HL-60/S4 treated with retinoic acid at 250 ng/mL for 4 days and 3 days (cell line): ENCODE data around the gene FKBP1A.
"Not testable (repeated sequence)": the region's sequence is repeated elsewhere in the genome, so short reads cannot be mapped to it uniquely, and the experiment has no call there.

Source experiments
- in situ Hi-C: fragments of 300-500 bp; cut with MboI; formaldehyde crosslinking; loops from 2 replicates; pipeline ENCODE4 v1.7.0; 2022; ENCODE audit warnings: low sequenced_read_pairs

FKBP1A gene

DNA sequence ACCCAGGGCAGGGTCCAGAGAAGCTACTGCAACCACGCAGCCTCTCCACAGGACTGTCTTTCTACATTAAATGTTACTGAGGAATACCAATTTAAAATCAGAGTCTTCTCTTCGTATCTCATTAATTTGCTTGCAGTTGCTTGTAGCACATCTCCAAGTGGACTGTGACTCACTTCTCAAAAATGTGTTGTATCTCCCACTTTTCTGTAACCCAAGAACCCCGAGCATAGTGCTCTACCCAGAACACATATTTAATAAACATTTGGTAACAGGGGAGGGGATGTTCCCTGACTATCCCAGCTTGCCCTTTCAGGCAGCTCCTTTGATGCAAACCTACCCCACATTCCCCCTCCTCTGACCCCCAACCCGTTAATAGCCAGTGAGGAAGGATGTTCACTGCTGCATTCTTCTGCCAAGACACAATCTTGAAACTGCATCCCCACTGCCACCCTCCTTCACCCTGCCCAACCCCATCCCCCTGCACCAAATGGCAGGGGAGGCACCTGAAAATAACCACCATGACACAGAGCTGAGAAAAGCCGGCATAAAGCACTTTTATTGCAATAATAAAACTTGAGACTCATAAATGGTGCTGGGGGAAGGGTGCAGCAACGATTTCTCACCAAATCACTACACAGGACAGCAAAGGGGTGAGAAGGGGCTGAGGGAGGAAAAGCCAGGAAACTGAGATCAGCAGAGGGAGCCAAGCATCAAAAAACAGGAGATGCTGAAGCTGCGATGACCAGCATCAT, 24.2 kb downstream of the FKBP1A start:
- in situ Hi-C loops = no loop called here

DNA sequence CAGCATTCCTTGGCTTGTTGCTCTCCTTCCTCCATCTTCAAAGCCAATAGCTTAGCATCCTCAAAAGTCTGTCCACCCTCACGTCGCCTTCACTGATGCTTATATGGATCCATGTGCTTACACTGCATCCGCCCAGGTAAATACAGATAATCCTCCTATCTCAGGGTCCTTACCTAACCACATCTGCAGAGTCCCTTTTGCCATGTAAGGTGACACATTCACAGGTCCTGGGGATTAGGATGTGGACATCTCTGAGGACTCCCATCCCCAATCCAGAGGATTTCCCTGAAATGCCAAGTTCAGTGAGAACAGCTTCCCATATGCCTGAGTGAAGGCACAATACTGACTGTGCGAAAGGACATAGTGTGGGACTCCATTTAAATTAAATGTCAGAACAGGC, 25.4 kb downstream of the FKBP1A start:
- in situ Hi-C loops = no loop called here

DNA sequence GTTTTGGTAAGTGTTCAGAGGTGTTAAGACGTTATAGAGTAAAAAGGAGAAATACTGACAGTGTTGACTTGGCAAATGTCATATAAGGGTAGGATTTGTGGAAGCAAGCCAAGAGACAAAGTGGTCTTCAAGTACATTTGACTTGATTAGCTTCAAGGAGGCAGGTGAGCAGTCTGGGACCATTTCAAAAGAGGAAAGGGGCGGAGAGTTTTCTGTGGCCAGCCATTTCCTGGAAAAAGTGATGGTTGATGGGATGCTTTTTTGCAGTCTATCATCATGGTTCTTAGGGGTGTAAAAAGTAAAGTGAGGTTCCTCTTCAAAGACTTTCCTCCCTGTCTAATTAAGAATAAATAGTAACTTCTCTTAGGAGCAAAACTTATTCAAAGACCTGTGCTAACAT, 28.7 kb downstream of the FKBP1A start:
- in situ Hi-C loops = no loop called here

DNA sequence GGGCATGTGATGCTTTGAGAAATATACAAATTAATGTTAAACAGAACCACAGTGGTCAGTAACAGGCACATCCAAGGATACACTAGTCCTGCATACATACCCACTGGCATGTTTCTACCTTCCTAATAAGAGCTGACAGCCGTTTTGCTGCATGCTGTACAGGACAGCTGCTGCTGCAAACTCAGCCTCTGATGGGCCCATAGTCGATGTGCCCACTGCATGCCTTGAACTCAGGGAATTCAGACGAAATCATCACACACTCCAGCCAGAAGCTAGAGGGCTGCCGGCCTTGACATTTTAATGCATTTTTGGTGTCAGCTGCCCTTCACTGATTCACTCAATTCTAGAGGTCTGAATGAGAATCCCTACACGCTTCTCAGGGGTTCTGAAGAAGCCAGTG, 29.3 kb downstream of the FKBP1A start:
- in situ Hi-C loops = no loop called here

DNA sequence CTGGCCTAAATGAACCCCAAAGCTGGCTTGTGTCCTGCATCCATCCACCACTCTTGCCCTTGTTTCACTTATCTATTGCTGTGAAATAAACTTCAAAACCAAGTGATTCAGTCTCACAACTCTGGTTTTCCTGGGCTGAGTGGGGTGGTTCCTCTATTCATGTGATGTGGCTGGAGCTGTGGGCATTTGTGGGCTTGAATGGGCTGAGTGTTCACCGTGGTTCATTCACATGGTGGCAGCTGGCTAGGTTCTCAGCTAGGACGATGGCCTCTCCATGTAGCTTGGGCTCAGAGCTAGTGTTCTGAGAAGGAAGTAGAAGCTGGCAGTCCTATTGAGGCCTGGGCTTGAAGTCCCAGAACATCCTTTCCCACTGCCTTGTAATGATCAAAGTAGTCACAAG, 30.4 kb downstream of the FKBP1A start:
- in situ Hi-C loops = no loop called here

DNA sequence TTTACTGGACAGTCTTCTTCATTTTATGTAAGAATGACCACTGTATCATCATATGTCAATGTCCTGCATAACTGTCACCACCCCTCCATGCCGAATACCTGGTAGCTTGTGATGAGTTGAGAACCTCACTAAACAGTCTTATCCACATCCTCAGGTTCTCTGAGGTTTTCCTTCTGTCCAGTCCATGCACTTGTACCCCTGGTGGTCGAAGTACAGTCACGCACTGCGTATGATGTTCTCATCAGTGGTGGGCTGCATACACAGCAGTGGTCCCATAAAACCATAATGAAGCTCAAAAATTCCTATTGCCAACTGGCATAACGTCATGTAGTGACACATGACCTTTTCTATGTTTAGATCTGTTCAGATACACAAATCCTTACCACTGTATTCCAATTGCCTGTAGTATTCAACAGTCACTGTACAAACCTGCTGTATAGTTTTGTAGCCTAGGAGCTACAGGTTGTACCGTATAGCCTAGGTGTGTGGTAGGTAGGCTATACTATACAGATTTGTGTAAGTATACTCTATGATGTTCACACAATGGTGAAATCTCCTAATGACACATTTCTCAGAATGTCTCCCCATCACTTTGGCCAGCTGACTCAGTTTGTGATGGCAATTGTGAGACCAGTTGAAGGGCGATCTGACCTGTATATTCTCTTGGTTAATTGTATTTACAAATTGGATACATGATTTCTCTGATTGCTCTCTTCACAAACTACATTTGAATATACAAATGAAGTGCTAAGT, 32.6 kb downstream of the FKBP1A start:
- in situ Hi-C loops = no loop called here

DNA sequence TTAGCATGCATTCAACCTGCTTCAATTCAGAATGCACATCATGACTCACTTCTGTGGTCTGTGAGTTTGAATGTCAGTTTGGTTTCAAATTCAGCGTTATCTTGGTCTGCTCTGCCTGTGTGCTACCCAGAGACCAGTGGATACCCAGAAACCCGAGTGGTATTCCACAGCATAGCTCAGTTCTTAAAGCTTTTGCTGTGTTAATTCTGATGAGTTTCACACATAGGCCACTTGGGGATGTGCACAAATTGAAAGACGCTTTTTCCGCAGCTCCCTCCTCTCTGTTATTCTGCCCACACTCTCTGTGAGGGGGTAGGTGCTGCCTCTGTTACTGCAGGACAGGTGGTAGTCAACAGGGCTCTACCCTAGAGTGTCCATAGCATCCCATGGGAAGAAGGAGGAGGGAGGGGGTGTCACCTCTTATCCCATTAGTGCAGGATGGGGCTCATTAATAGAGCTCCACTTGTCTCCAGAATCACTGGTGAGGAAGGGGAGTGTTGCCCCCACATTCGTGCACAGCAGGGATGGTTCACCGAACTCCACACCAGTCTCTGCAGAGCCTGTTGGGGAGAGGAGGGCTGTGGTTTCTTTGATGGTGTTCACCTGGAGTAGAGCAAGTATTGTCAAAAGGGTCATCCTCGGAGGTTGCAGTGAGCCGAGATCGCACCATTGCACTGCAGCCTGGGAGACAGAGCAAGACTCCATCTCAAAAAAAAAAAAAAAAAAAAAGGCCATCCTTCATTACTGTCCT, 34.8 kb downstream of the FKBP1A start:
- in situ Hi-C loops = no loop called here

DNA sequence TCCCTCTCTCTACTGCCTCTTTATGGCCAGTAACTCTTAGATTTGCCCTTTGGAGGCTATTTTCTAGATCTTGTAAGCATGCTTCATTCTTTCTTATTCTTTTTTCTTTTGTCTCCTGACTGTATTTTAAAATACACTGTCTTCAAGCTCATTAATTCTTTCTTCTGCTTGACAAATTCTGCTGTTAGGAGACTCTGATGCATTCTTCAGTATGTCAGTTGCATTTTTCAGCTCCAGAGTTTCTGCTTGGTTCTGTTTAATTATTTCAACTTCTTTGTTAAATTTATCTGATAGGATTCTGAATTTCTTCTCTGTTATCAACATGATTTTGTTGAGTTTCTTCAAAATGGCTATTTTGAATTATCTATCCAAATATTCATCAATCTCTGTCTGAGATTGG, 38.9 kb downstream of the FKBP1A start:
- in situ Hi-C loops = no loop called here

DNA sequence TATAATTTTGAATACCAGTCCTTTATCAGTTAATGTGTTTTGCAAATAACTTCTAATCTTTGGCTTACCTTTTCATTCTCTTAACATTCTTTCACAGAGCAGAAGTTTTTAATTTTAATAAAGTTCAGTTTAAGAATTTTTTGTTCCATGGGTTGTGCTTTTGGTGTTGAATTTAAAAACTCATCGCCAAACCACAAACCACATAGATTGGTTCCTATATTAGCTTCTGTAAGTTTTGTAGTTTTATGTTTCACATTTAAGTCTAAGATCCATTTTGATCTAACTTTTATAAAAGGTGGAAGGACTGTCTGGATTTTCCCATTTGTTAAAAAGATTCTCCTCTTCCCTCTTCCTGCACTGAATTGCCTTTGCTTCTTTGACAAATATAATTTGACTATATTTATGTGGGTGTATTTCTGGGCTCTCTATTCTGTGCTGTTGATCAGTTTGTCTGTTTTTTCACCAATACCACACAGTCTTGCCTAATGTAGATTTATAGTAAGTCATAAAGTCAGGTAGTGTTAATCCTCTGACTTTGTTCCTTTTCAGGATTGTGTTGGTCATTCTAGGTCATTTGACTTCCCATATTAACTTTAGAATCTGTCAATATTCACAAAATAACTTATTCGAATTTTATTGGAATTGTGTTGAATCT, 46.4 kb downstream of the FKBP1A start:
- in situ Hi-C loops = no loop called here

DNA sequence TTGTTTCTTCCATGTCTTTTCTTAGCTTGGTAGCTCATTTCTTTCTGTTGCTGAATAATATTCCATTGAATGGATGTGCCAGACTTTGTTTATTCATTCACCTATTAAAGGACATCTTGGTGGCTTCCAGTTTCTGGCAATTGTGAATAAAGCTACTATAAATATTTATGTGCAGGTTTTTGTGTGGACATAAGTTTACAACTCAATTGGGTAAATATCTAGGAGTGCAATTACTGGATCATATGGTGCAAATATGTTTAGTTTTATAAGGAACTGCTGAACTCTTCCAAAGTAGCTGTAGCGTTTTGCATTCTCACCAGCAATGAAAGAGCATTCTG, 47.1 kb downstream of the FKBP1A start:
- in situ Hi-C loops = no loop called here

DNA sequence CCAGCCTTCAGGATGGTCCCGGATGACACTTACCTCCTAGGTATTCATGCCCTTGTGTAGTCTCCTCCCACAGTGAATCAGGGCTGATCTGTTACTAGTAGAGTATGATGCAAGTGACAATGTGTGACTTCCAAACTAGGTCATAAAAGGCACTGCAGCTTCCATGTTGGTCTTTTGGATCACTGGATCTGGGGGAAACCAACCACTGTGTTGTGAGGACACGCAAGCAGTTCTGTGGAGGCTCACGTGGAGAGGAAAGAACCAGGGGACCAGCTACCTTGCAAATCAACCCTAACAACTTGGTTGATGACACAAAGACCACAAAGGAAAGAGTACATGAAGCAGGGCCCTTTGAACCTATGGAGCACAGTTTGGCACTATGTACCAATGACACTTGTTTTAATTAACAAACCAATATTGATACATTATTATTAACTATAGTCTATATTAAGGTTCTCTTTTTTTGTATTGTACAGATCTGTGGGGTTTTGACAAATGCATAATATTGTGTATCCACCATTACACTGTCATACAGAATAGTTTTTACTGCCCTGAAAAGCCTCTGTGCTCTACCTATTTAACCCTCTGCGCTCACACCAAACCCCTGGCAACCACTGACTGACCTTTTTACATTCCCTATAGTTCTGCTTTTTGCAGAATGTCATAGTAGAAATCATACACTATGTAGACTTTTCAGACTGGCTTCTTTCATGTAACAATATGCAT, 47.7 kb downstream of the FKBP1A start:
- in situ Hi-C loops = no loop called here

DNA sequence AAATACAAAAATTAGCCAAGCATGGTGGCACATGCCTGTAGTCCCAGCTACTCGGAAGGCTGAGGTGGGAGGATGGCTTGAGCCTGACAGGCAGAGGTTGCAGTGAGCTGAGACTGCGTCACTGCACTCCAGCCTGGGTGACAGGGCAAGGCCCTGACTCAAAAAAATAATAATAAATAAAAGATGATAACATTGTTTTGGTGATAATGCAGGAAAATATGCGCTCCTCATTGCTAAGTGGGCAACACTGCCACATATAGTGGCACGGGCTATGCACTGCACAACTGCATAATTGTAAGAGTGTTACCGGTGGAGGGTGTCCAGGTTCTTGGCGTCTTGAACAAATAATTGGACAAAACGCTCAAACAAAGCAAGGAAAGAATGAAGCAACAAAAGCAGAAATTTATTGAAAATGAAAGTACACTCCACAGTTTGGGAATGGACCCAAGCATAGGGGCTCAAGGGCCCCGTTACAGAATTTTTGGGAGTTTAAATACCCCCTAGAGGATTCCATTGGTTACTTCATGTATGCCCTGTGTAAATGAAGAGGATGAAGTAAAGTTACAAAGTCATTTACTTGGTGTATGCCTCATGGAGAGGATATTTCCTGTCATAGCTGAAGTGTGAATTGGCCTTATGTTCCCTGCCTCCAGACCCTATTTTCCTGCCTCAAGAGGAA, 49.3 kb downstream of the FKBP1A start:
- in situ Hi-C loops = not testable (repeated sequence)

DNA sequence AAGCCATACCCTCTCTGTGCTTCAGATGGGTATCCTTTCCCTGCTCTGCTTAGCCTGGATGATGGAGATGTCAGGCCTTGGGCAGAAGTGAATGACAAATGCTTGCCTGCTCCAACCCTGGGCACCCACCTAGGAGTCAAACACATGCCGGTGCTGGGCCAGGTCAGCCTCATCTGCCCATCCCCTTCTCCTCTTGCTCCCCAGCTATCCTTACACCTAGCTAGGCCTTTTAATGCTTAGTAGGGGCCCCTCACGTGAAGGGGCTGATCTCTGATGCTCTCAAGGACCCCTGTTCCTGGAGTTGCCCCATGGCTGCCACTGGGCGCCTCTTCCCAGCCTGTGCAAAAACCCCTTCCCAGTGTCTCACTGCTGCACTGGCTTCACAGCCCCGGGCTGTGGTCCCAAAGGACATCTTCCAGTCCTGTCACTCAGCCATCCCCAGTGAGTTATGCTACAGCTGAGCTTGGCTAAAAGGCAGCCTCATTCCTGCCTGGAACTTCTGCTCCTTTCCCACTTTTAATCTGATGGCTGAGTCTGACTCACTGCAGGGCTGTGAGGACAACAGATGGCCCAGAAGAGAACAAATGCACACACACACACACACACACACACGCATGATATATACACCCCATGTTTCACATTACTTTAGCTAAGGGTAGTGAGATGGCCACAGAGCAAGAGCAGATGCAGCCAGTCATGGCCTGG, 51.1 kb downstream of the FKBP1A start:
- in situ Hi-C loops = no loop called here

DNA sequence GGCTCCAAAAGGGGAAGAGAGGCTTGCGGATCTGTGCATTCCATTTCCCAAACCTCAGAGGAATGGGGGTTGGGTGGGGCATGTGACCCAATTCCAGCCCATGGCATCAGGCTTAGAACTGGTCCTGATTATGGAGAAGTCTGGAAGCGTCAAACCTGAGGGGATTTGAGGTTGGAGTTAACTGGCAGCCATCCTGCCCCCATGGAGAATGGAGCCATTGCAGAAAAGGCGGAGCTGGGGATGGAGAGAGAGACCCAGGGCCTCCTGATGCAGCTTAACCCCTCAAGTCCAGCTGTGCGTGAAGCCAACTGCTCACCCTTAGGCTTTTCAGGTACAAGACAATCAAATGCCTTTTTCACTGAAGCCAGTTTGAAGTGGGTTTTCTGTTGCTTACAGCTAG, 54.1 kb downstream of the FKBP1A start:
- in situ Hi-C loops = no loop called here

DNA sequence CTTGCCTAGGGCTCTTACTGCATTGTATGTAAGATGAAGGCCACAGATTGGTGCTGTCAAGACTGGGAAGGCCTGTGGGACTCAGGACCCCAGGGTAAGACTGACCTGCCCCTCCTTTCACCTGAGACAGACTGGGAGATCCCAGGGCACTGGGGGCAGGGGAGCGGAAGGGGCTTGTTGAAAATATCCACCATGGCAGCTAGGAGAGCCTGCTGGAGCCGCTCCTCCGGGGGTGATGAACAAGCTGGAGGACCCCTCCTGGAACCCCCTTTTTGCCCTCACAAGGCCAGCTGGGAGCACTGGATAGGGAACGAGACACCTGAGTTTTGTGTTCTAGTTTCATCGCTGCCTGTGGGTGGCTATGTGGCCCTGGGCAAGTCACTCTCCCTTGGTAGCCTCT, 54.8 kb downstream of the FKBP1A start:
- in situ Hi-C loops = no loop called here

DNA sequence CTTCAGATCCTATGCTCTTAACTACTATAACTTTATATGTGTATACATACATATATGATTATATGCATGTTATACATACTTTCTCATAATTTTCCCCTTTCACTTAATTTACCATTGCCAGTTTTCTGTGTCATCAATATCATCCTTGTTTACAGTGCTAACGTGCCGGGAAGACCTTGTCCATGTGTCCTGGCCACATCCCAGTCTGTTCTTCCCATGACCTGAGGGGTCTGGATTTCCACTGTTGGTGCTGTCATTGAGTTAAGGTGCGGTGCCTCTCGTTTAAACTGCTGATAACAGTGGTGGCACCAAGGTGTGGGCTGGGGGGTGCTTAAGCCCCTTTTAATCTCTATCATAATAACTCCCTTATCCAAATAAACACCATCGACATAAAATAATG, 55.4 kb downstream of the FKBP1A start:
- in situ Hi-C loops = no loop called here

DNA sequence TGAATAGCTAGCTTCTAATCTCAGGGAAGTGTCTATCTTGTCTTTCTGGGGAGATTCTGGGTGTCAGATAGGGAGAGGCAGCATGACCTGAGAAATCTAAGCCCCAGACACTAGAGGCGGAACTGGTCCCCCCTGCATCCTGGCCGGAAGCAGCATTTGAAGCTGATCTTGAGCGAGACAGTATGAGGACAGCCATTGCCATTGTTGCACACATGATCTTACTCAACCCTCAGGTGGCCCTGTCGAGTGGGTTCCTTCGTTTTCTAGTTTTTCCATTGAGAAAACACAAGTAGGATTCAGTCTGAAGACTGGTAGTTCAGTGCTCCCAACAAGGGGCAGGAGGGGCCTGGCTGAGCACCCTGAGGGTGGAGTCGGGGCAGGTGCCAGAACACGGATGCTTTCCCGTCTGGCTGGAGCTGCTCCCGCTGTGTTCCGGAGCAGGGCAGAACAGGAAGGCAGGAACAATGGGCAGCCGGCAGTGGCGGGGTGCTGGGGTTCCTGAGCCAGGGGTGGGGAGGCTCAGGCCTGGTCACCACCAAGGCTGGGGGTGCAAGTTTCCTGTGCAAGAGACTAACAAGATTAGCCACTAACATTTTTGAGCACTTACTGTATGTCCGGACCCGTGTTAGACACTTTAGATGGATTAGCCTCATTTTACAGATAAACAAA, 56.0 kb downstream of the FKBP1A start:
- in situ Hi-C loops = no loop called here

DNA sequence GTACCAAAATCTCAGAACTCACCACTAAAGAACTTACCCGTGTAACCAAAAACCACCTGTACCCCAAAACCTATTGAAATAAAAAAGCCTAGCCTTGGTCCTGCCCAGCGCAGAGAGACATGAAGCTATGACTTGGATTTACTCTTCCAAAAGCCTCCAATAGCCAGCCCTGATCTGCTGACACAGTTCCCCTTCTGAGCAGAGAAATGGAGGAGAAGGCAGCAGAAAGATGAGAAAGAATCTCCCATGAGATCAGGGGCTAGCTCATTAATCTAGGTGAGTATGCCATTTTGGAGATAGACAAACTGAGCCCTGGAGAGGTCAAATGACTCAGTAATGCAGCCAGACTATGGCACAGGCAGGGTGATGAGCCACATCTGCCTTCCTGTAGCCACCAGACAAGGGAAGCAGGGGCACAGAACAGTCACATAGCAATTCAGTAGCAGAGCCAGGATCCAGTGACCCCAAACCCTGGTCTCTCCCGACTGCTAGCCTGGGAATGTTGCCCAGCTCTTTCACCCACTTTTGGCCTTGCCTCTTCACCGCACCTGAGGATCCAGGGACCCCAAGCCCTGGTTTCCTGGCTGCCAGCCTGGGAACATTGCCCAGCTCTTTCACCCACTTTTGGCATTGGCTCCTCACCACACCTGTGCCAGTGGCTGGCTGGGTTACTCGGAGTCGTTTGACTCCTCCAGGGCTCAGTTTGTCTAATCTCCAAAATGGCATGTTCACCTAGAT, 56.7 kb downstream of the FKBP1A start:
- in situ Hi-C loops = no loop called here
